Natural killer cell (primary cell): ENCODE data around the gene SURF1. TPM values are rescaled to one million over a fixed set of nuclear protein-coding genes. Genes with fewer than 3 reads are reported as not detected.
"Not testable (repeated sequence)": the region's sequence is repeated elsewhere in the genome, so short reads cannot be mapped to it uniquely, and the experiment has no call there.

Experiments
- ATAC-seq, 3 donors: fragments of 150-1000 bp in 2 of 3; fragments of 200-7000 bp in 1 of 3; cut with Tn5 transposase; 1 replicate in 1 of 3; 2 replicates in 2 of 3; pipeline ENCODE4 v1.10.0; 2021; ENCODE audit warnings: mild to moderate bottlenecking in 2 of 3, moderate library complexity in 2 of 3
- DNase-seq, 2 donors: peaks; one replicate each; pipeline versions ENCODE4 v3.0.0 to v3.0.0-alpha.2; 2013 to 2021; ENCODE audit warnings: mixed read lengths in 1 of 2
- H3K27ac ChIP-seq: one replicate; pipeline ENCODE4 v1.5.1; 2013; ENCODE audit warnings: mild to moderate bottlenecking, low read length
- H3K27me3 ChIP-seq: one replicate; pipeline ENCODE4 v1.6.1; 2013; ENCODE audit warnings: low read length; ENCODE audit not compliant: control insufficient read depth, insufficient read depth
- H3K36me3 ChIP-seq: one replicate; pipeline ENCODE4 v1.6.1; 2013; ENCODE audit warnings: low read length; ENCODE audit not compliant: control insufficient read depth, insufficient read depth
- H3K4me1 ChIP-seq: one replicate; pipeline ENCODE4 v1.6.1; 2013; ENCODE audit warnings: low read length; ENCODE audit not compliant: control insufficient read depth, insufficient read depth
- H3K4me3 ChIP-seq: one replicate; pipeline ENCODE4 v1.5.1; 2013; ENCODE audit warnings: low read length
- H3K9me3 ChIP-seq: one replicate; pipeline ENCODE4 v1.6.1; 2013; ENCODE audit warnings: low read length; ENCODE audit not compliant: control insufficient read depth, insufficient read depth
- H3K27ac Mint-ChIP-seq, 2 donors: one replicate each; pipeline ENCODE4 v1.8.0; 2022; ENCODE audit warnings: mild to moderate bottlenecking in 2 of 2, mixed read lengths in 2 of 2, moderate library complexity in 1 of 2
- H3K27me3 Mint-ChIP-seq, 2 donors: one replicate each; pipeline ENCODE4 v1.8.0; 2022; ENCODE audit warnings: low read depth in 2 of 2, mixed read lengths in 2 of 2
- H3K36me3 Mint-ChIP-seq: one replicate; pipeline ENCODE4 v1.8.0; 2022; ENCODE audit warnings: mixed read lengths
- H3K4me1 Mint-ChIP-seq, 2 donors: one replicate each; pipeline ENCODE4 v1.8.0; 2022; ENCODE audit warnings: mixed read lengths in 2 of 2
- H3K4me3 Mint-ChIP-seq: one replicate; pipeline ENCODE4 v1.8.0; 2022; ENCODE audit warnings: mild to moderate bottlenecking, moderate library complexity, mixed read lengths
- H3K9me3 Mint-ChIP-seq, 2 donors: one replicate each; pipeline ENCODE4 v1.8.0; 2022; ENCODE audit warnings: mixed read lengths in 2 of 2
- CTCF ChIP-seq: fragments of 200-600 bp; IDR thresholded peaks from one replicate; pipeline ENCODE4 v1.8.0; 2022; ENCODE audit warnings: antibody characterized with exemption
- WGBS: methylation state at CpG from one replicate; pipeline ENCODE4 v1.1.7; 2013; ENCODE audit warnings: missing lambda C conversion rate; ENCODE audit not compliant: insufficient coverage; 5-methylcytosine and 5-hydroxymethylcytosine counted together
- intact Hi-C: fragments of 100-400 bp; cut with micrococcal nuclease; formaldehyde crosslinking; loops from one replicate; pipeline ENCODE4 v1.14.2; 2022
- total RNA-seq, 4 donors: library from RNA; stranded (reverse); fragments of 120-200 nt in 1 of 4; gene quantifications; one replicate each; pipeline versions ENCODE4 v1.2.3 to v1.2.4, GENCODE V29; 2013 to 2022

The SURF1 gene
- total RNA-seq, 3 donors from 2014 or later (not counting 1 experiment from before 2014, with no cell fraction given), result 35.6 to 44.4 (median 37.2) TPM

- Histone ChIP-seq H3K27me3 (no peaks in the 10 kb centered on the region), H3K9me3 (no peaks in the 10 kb centered on the region), H3K36me3 (no peaks in the 10 kb centered on the region), H3K4me3 (no peak overlapping the region), H3K27ac (no peak overlapping the region), H3K4me1 (no peaks in the 10 kb centered on the region)
- no peak for TF ChIP-seq CTCF
- Mint-ChIP-seq H3K36me3 (no peaks in the 10 kb centered on the region), H3K9me3 (no peaks in the 10 kb centered on the region), H3K4me1 (no peaks in the 10 kb centered on the region), H3K27me3 (no peaks in the 10 kb centered on the region), H3K4me3 (no peak overlapping the region), H3K27ac (no peak overlapping the region)
- WGBS, result 56% methylated on average over 14 of the region's 14 CpGs
- no peak for ATAC-seq
- no peak for DNase-seq
- intact Hi-C loops, result no loop called here
These were observed 33.6 kb downstream of the SURF1 start for GRCh38 chr9:133322701-133323100.

GRCh38 chr9:133321411-133321935 lies 34.8 kb downstream of the SURF1 start:
- ATAC-seq (no peak), DNase-seq (no peak)
- Mint-ChIP-seq H3K4me3 (no peak overlapping the region), H3K9me3 (no peaks in the 10 kb centered on the region), H3K4me1 (no peaks in the 10 kb centered on the region), H3K27me3 (no peaks in the 10 kb centered on the region), H3K27ac (no peak overlapping the region), H3K36me3 (no peaks in the 10 kb centered on the region)
- H3K27me3 ChIP-seq, result no peaks in the 10 kb centered on the region
- intact Hi-C loops, result no loop called here
- 92% methylated on average over 13 of the region's 13 CpGs for WGBS
- no peaks in the 10 kb centered on the region for H3K9me3 ChIP-seq
- H3K27ac ChIP-seq, result no peak overlapping the region
- H3K4me3 ChIP-seq, result no peak overlapping the region
- H3K4me1 ChIP-seq, result no peaks in the 10 kb centered on the region
- H3K36me3 ChIP-seq, result no peaks in the 10 kb centered on the region
- TF ChIP-seq CTCF, result no peak

- Mint-ChIP-seq H3K9me3 (no peaks in the 10 kb centered on the region), H3K4me1 (no peaks in the 10 kb centered on the region), H3K36me3 (no peaks in the 10 kb centered on the region), H3K27ac (no peak overlapping the region), H3K27me3 (no peaks in the 10 kb centered on the region), H3K4me3 (no peak overlapping the region)
- H3K36me3 ChIP-seq, result no peaks in the 10 kb centered on the region
- TF ChIP-seq CTCF, result no peak
- H3K9me3 ChIP-seq, result no peaks in the 10 kb centered on the region
- no peak overlapping the region for H3K4me3 ChIP-seq
- WGBS, result 92% methylated on average over 13 of the region's 13 CpGs
- intact Hi-C loops, result no loop called here
- ATAC-seq (no peak), DNase-seq (no peak)
- H3K4me1 ChIP-seq, result no peaks in the 10 kb centered on the region
- H3K27ac ChIP-seq, result no peak overlapping the region
- H3K27me3 ChIP-seq, result no peaks in the 10 kb centered on the region
These were observed 35.8 kb downstream of the SURF1 start for GRCh38 chr9:133320421-133320881.

- H3K27ac ChIP-seq, H3K27me3 ChIP-seq, H3K4me1 ChIP-seq, DNase-seq, H3K27ac Mint-ChIP-seq, H3K9me3 Mint-ChIP-seq, H3K27me3 Mint-ChIP-seq, H3K36me3 ChIP-seq, H3K4me3 Mint-ChIP-seq, H3K4me3 ChIP-seq, H3K4me1 Mint-ChIP-seq, intact Hi-C loops, H3K36me3 Mint-ChIP-seq, H3K9me3 ChIP-seq, ATAC-seq: not testable (repeated sequence)
- 95% methylated on average over 11 of the region's 13 CpGs for WGBS
These were observed 38.7 kb downstream of the SURF1 start for GRCh38 chr9:133317551-133317950.
